NCI-H510A treated with DMSO at 0.1 percent for 48 hours (cell line): ENCODE data around the gene TMEM207.
"Not testable (repeated sequence)": the region's sequence is repeated elsewhere in the genome, so short reads cannot be mapped to it uniquely, and the experiment has no call there.

ENCODE experiments used
- DNase-seq: peaks from one replicate; lab custom pipeline; 2025; lab: John Stamatoyannopoulos, UW

TMEM207 gene

GRCh38 chr3:190449801-190450200 lies at the start of gene TMEM207:
TSS of gene TMEM207 (minus strand) at chr3:190449901. CDS start at chr3:190449809, 92 bp downstream.
- DNase-seq: no peak

- no peak for DNase-seq
Observed at GRCh38 chr3:190499122-190499521, 49.4 kb upstream of the TMEM207 start.

- DNase-seq: no peak
Observed at GRCh38 chr3:190498293-190498692, 48.6 kb upstream of the TMEM207 start.

- no peak for DNase-seq
Observed at GRCh38 chr3:190497811-190498210, 48.1 kb upstream of the TMEM207 start.

- no peak for DNase-seq
Observed at GRCh38 chr3:190496859-190497258, 47.2 kb upstream of the TMEM207 start.

GRCh38 chr3:190495796-190496195 lies 46.1 kb upstream of the TMEM207 start:
- DNase-seq: no peak

GRCh38 chr3:190495354-190495753 lies 45.7 kb upstream of the TMEM207 start:
- no peak for DNase-seq

- no peak for DNase-seq
Observed at GRCh38 chr3:190494907-190495306, 45.2 kb upstream of the TMEM207 start.

GRCh38 chr3:190492966-190493365 lies 43.3 kb upstream of the TMEM207 start:
- no peak for DNase-seq

- no peak for DNase-seq
Observed at GRCh38 chr3:190492129-190492528, 42.4 kb upstream of the TMEM207 start.

- DNase-seq: no peak
Observed at GRCh38 chr3:190491533-190492054, 41.9 kb upstream of the TMEM207 start.

- no peak for DNase-seq
Observed at GRCh38 chr3:190486908-190487607, 37.4 kb upstream of the TMEM207 start.

GRCh38 chr3:190486533-190486864 lies 36.8 kb upstream of the TMEM207 start:
- no peak for DNase-seq

GRCh38 chr3:190485830-190486532 lies 36.3 kb upstream of the TMEM207 start:
- peak; percentile 60 for DNase-seq

GRCh38 chr3:190481779-190482178 lies 32.1 kb upstream of the TMEM207 start:
- no peak for DNase-seq

- DNase-seq: not testable (repeated sequence)
Observed at GRCh38 chr3:190473261-190473660, 23.6 kb upstream of the TMEM207 start.

- no peak for DNase-seq
Observed at GRCh38 chr3:190467922-190468321, 18.2 kb upstream of the TMEM207 start.

- no peak for DNase-seq
Observed at GRCh38 chr3:190458040-190458439, 8.3 kb upstream of the TMEM207 start.

- no peak for DNase-seq
Observed at GRCh38 chr3:190456770-190457169, 7.1 kb upstream of the TMEM207 start.

GRCh38 chr3:190455828-190456227 lies 6.1 kb upstream of the TMEM207 start:
- DNase-seq: no peak

- no peak for DNase-seq
Observed at GRCh38 chr3:190448256-190448655, 1.4 kb downstream of the TMEM207 start.

- no peak for DNase-seq
Observed at GRCh38 chr3:190446573-190447279, 3.0 kb downstream of the TMEM207 start.
